Loucy (cell line): Measurements from ENCODE around the gene FOXP1.
"Not testable (repeated sequence)": the region's sequence is repeated elsewhere in the genome, so short reads cannot be mapped to it uniquely, and the experiment has no call there.

ENCODE experiments used
- H2AFZ ChIP-seq: fragments of 200-600 bp; sonication (generic); 2 replicates; pipeline ENCODE4 v1.6.0; 2016; ENCODE audit warnings: antibody characterized with exemption, mild to moderate bottlenecking, low read length, moderate library complexity
- H3F3A ChIP-seq: fragments of 200-600 bp; 2 replicates; pipeline ENCODE4 v1.6.0; 2016; ENCODE audit warnings: antibody characterized with exemption, low read depth, mild to moderate bottlenecking
- H3K27me3 ChIP-seq: fragments of 200-600 bp; sonication (generic); 2 replicates; pipeline ENCODE4 v1.6.1; 2014; ENCODE audit warnings: low read length, mild to moderate bottlenecking; ENCODE audit not compliant: insufficient read depth, poor library complexity, severe bottlenecking
- H3K36me3 ChIP-seq: fragments of 200-600 bp; sonication (generic); 2 replicates; pipeline ENCODE4 v1.6.1; 2016; ENCODE audit warnings: low read length; ENCODE audit not compliant: insufficient read depth
- H3K4me1 ChIP-seq: fragments of 200-600 bp; sonication (generic); 2 replicates; pipeline ENCODE4 v1.5.1; 2014; ENCODE audit warnings: low read length, mild to moderate bottlenecking; ENCODE audit not compliant: insufficient read depth, poor library complexity, severe bottlenecking
- H3K4me2 ChIP-seq: fragments of 200-600 bp; sonication (generic); 2 replicates; pipeline ENCODE4 v1.6.0; 2014; ENCODE audit warnings: antibody characterized with exemption, low read length, low read depth, mild to moderate bottlenecking; ENCODE audit not compliant: poor library complexity, severe bottlenecking
- H3K4me3 ChIP-seq: fragments of 200-600 bp; sonication (generic); 2 replicates; pipeline ENCODE4 v1.5.1; 2014; ENCODE audit warnings: low read length, mild to moderate bottlenecking, mixed read lengths; ENCODE audit not compliant: poor library complexity, severe bottlenecking
- H3K79me2 ChIP-seq: fragments of 200-600 bp; sonication (generic); 2 replicates; pipeline ENCODE4 v1.6.1; 2014; ENCODE audit warnings: low read length; ENCODE audit not compliant: insufficient read depth
- H3K9ac ChIP-seq: fragments of 200-600 bp; sonication (generic); 2 replicates; pipeline ENCODE4 v1.6.0; 2014; ENCODE audit warnings: mild to moderate bottlenecking, low read depth, low read length, moderate library complexity; ENCODE audit not compliant: poor library complexity, severe bottlenecking
- H3K9me2 ChIP-seq: fragments of 200-600 bp; sonication (generic); replicated peaks from 2 replicates; pipeline ENCODE4 v1.6.1; 2016; ENCODE audit warnings: low read depth, low read length, mixed read lengths
- H3K9me3 ChIP-seq: fragments of 200-600 bp; sonication (generic); 2 replicates; pipeline ENCODE4 v1.6.1; 2014; ENCODE audit warnings: mild to moderate bottlenecking, antibody characterized with exemption, low read length, low read depth; ENCODE audit not compliant: insufficient read depth
- H4K20me1 ChIP-seq: fragments of 200-600 bp; sonication (generic); 2 replicates; pipeline ENCODE4 v1.6.0; 2014; ENCODE audit warnings: antibody characterized with exemption, low read length, mild to moderate bottlenecking; ENCODE audit not compliant: insufficient read depth, poor library complexity, severe bottlenecking
- EZH2phosphoT487 ChIP-seq: fragments of 200-600 bp; IDR thresholded peaks from 2 replicates; pipeline ENCODE4 v1.6.1; 2018; ENCODE audit warnings: antibody characterized with exemption, mild to moderate bottlenecking, moderate library complexity, borderline replicate concordance
- TF ChIP-seq, protein P1 (sequence below): fragments of 200-600 bp; sonication (generic); conservative IDR thresholded peaks from 2 replicates; pipeline ENCODE4 v1.5.1; 2014; ENCODE audit warnings: mild to moderate bottlenecking, antibody characterized with exemption, low read length

Gene FOXP1

DNA sequence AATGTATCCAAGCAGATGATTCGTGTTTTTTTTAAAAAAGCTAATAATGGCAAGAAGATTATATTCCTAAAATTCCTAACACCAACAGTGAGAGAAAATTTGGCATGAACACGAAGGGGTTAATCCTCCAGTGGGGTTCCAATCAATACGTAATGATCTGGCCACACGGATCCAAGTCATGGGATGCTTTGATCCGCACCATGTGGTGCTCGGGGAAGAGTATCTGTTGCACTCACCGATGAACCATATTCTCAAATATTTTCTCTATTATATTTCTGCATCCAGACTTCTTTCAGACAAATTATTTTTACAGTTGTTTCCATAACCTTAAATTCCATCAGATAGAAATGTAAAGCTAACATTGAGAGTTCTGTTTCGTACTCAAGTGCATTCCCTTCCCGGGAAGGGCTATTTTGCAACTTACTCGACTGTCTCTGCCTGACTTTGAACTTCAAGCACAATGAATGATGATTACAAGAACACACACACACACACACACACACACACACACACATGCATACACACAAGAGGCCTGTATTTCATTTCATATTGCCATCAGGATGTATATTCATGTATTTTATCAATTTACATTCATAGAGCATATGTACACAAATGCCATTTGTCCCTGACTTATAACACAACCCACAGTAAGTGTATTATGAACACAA is 567.2 kb downstream of the FOXP1 start:
- Histone ChIP-seq H4K20me1 (peaks cover 6% of the 10 kb centered on the region), H3K4me3 (no peak overlapping the region), H3K9me2 (no peaks in the 10 kb centered on the region), H3K36me3 (peaks cover 27% of the 10 kb centered on the region), H3K79me2 (peaks cover 40% of the 10 kb centered on the region), H2AFZ (no peak overlapping the region), H3F3A (no peaks in the 10 kb centered on the region), H3K9me3 (peaks cover 3% of the 10 kb centered on the region; the same call in 1 of the 2 replicates), H3K4me1 (peaks cover 13% of the 10 kb centered on the region), H3K27me3 (no peaks in the 10 kb centered on the region), H3K9ac (no peak overlapping the region), H3K4me2 (no peak overlapping the region)
- TF ChIP-seq, protein P1, sequence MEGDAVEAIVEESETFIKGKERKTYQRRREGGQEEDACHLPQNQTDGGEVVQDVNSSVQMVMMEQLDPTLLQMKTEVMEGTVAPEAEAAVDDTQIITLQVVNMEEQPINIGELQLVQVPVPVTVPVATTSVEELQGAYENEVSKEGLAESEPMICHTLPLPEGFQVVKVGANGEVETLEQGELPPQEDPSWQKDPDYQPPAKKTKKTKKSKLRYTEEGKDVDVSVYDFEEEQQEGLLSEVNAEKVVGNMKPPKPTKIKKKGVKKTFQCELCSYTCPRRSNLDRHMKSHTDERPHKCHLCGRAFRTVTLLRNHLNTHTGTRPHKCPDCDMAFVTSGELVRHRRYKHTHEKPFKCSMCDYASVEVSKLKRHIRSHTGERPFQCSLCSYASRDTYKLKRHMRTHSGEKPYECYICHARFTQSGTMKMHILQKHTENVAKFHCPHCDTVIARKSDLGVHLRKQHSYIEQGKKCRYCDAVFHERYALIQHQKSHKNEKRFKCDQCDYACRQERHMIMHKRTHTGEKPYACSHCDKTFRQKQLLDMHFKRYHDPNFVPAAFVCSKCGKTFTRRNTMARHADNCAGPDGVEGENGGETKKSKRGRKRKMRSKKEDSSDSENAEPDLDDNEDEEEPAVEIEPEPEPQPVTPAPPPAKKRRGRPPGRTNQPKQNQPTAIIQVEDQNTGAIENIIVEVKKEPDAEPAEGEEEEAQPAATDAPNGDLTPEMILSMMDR, result no peak

GRCh38 chr3:71014616-71015015 is 568.9 kb downstream of the FOXP1 start:
- H4K20me1 ChIP-seq, result peaks cover 15% of the 10 kb centered on the region
- peaks cover 36% of the 10 kb centered on the region for H3K79me2 ChIP-seq
- H3K9me3 ChIP-seq, result not testable (repeated sequence)

DNA sequence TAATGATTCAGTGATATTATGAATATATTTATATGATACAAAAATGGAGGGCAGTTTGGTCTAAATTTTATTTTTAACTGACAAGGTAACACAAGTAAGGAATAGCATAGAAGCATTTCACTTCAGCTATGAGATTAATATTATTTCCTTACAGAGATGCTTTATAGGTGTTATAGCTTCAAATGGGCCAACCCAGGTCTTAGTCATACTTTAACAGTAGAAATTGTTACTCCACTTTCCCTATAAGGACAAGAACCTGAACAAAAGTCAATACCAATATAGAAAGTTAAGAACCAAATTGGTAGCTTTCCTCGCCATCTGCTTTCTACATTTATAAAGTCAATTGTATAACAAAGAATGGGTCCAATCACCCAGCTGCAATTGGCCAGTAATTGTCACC is 570.6 kb downstream of the FOXP1 start:
- H3F3A ChIP-seq, result no peaks in the 10 kb centered on the region
- H3K4me2 ChIP-seq, result no peak overlapping the region
- peaks cover 15% of the 10 kb centered on the region for H4K20me1 ChIP-seq
- peaks cover 31% of the 10 kb centered on the region; the same call in 1 of the 2 replicates for H3K36me3 ChIP-seq
- H3K9me2 ChIP-seq, result no peaks in the 10 kb centered on the region
- H3K27me3 ChIP-seq, result no peaks in the 10 kb centered on the region
- H3K4me3 ChIP-seq, result no peak overlapping the region
- peaks cover 34% of the 10 kb centered on the region; the same call in 1 of the 2 replicates for H3K79me2 ChIP-seq
- no peak overlapping the region for H3K9ac ChIP-seq
- H3K4me1 ChIP-seq, result peaks cover 21% of the 10 kb centered on the region
- no peak overlapping the region for H2AFZ ChIP-seq
- TF ChIP-seq EZH2phosphoT487, result no peak
- TF ChIP-seq, protein P1, result no peak
- H3K9me3 ChIP-seq, result peaks cover 3% of the 10 kb centered on the region; the same call in 1 of the 2 replicates

More at GRCh38 chr3:71014616-71015015, 568.9 kb downstream of the FOXP1 start:
- H3K36me3 ChIP-seq, result peaks cover 23% of the 10 kb centered on the region; the same call in 1 of the 2 replicates
- H3K27me3 ChIP-seq, H3K9me2 ChIP-seq, H2AFZ ChIP-seq, H3K4me2 ChIP-seq, H3K4me3 ChIP-seq, H3F3A ChIP-seq, H3K9ac ChIP-seq: not testable (repeated sequence)
- peaks cover 18% of the 10 kb centered on the region for H3K4me1 ChIP-seq
